Muscle layer of duodenum (tissue), 2 donors: Measurements from ENCODE around the gene NMU.
"Not testable (repeated sequence)": the region's sequence is repeated elsewhere in the genome, so short reads cannot be mapped to it uniquely, and the experiment has no call there.

ENCODE experiments used
- H3K27ac ChIP-seq: one replicate; pipeline ENCODE4 v1.7.0; 2013; ENCODE audit warnings: mild to moderate bottlenecking, low read length
- H3K27me3 ChIP-seq: one replicate; pipeline ENCODE4 v1.7.0; 2013; ENCODE audit warnings: low read depth, mild to moderate bottlenecking, control low read depth, low read length
- H3K36me3 ChIP-seq, 2 donors: one replicate each; pipeline ENCODE4 v1.7.0; 2013; ENCODE audit warnings: low read length in 2 of 2, control low read depth in 1 of 2, mild to moderate bottlenecking in 1 of 2; ENCODE audit not compliant: insufficient read depth in 2 of 2, control insufficient read depth in 1 of 2
- H3K4me1 ChIP-seq, 2 donors: one replicate each; pipeline ENCODE4 v1.7.0; 2013; ENCODE audit warnings: low read length in 2 of 2, mild to moderate bottlenecking in 2 of 2, control low read depth in 1 of 2, moderate library complexity in 1 of 2; ENCODE audit not compliant: insufficient read depth in 2 of 2, control insufficient read depth in 1 of 2
- H3K4me3 ChIP-seq, 2 donors: one replicate each; pipeline ENCODE4 v1.7.0; 2013; ENCODE audit warnings: low read length in 2 of 2, low read depth in 1 of 2, mild to moderate bottlenecking in 1 of 2
- H3K9me3 ChIP-seq, 2 donors: one replicate each; pipeline ENCODE4 v1.7.0; 2013; ENCODE audit warnings: low read length in 2 of 2, control low read depth in 1 of 2, mild to moderate bottlenecking in 1 of 2; ENCODE audit not compliant: control insufficient read depth in 1 of 2
- donor health status: healthy.

NMU gene

GRCh38 chr4:55554453-55555030 is 81.6 kb downstream of the NMU start:
- Histone ChIP-seq H3K36me3 (no peaks in the 10 kb centered on the region), H3K9me3 (no peaks in the 10 kb centered on the region), H3K4me1 (peaks cover 0 to 8% of the 10 kb centered on the region in 2 donors), H3K4me3 (no peak overlapping the region), H3K27ac (no peak overlapping the region), H3K27me3 (no peaks in the 10 kb centered on the region)

- Histone ChIP-seq H3K36me3 (no peaks in the 10 kb centered on the region), H3K27ac (peak overlapping the region; percentile 33), H3K4me1 (peaks cover 0 to 8% of the 10 kb centered on the region in 2 donors), H3K4me3 (peak overlapping the region; percentile 13 to 57), H3K27me3 (no peaks in the 10 kb centered on the region), H3K9me3 (no peaks in the 10 kb centered on the region)
Observed at GRCh38 chr4:55553441-55554201, 82.5 kb downstream of the NMU start.

GRCh38 chr4:55551964-55552363 is 84.1 kb downstream of the NMU start:
- H3K4me3 ChIP-seq, H3K36me3 ChIP-seq, H3K27ac ChIP-seq, H3K9me3 ChIP-seq, H3K27me3 ChIP-seq: not testable (repeated sequence)
- H3K4me1 ChIP-seq, result peaks cover 0 to 14% of the 10 kb centered on the region in 2 donors

GRCh38 chr4:55549888-55550287 is 86.2 kb downstream of the NMU start:
- Histone ChIP-seq H3K4me3 (no peak overlapping the region), H3K27me3 (no peaks in the 10 kb centered on the region), H3K27ac (no peak overlapping the region), H3K4me1 (peaks cover 0 to 17% of the 10 kb centered on the region in 2 donors), H3K36me3 (no peaks in the 10 kb centered on the region), H3K9me3 (no peaks in the 10 kb centered on the region)

- Histone ChIP-seq H3K27me3 (no peaks in the 10 kb centered on the region), H3K4me3 (peak overlapping the region; percentile 76 to 93), H3K27ac (peak overlapping the region; percentile 85)
Observed at GRCh38 chr4:55547918-55548317, 88.2 kb downstream of the NMU start.

GRCh38 chr4:55547466-55547770 is 88.7 kb downstream of the NMU start:
- Histone ChIP-seq H3K36me3 (no peaks in the 10 kb centered on the region), H3K27ac (peak overlapping the region; percentile 85), H3K4me3 (peak overlapping the region; percentile 76 to 93), H3K9me3 (no peaks in the 10 kb centered on the region), H3K4me1 (peaks cover 0 to 13% of the 10 kb centered on the region in 2 donors), H3K27me3 (no peaks in the 10 kb centered on the region)

More at GRCh38 chr4:55547918-55548317, 88.2 kb downstream of the NMU start:
- Histone ChIP-seq H3K9me3 (no peaks in the 10 kb centered on the region), H3K4me1 (peaks cover 0 to 13% of the 10 kb centered on the region in 2 donors), H3K36me3 (no peaks in the 10 kb centered on the region)

GRCh38 chr4:55546756-55547465 is 89.2 kb downstream of the NMU start, which contains the start of gene CLOCK:
Gene CLOCK, minus strand, starts transcription at chr4:55546909. Its CDS starts 64,124 bp downstream, at chr4:55482785.
- H3K36me3 ChIP-seq, result no peaks in the 10 kb centered on the region
- H3K27ac ChIP-seq, result peak within 1 kb of the TSS; percentile 87
- H3K4me3 ChIP-seq, result peak within 1 kb of the TSS; percentile 76 to 93
- H3K4me1 ChIP-seq, result peaks cover 0 to 13% of the 10 kb centered on the region in 2 donors
- no peaks in the 10 kb centered on the region for H3K9me3 ChIP-seq
- H3K27me3 ChIP-seq, result no peaks in the 10 kb centered on the region

- peak overlapping the region; percentile 76 to 93 for H3K4me3 ChIP-seq
- peaks cover 0 to 13% of the 10 kb centered on the region in 2 donors for H3K4me1 ChIP-seq
- H3K27me3 ChIP-seq, result no peaks in the 10 kb centered on the region
- H3K36me3 ChIP-seq, result no peaks in the 10 kb centered on the region
- no peaks in the 10 kb centered on the region for H3K9me3 ChIP-seq
- H3K27ac ChIP-seq, result no peak overlapping the region
Observed at GRCh38 chr4:55546506-55546755, 89.7 kb downstream of the NMU start.

- Histone ChIP-seq H3K27me3 (no peaks in the 10 kb centered on the region), H3K27ac (peak overlapping the region; percentile 87), H3K36me3 (no peaks in the 10 kb centered on the region), H3K4me3 (peak overlapping the region; percentile 67 to 93), H3K4me1 (peaks cover 0 to 13% of the 10 kb centered on the region in 2 donors), H3K9me3 (no peaks in the 10 kb centered on the region)
Observed at GRCh38 chr4:55545641-55546505, 90.2 kb downstream of the NMU start.
